Erythroblast (primary cell): Measurements from ENCODE around the gene CEP70.

Experiments
- GATA1 ChIP-seq: IDR thresholded peaks from 2 replicates; pipeline ENCODE4 v1.6.1; 2011; ENCODE audit warnings: low read depth, mild to moderate bottlenecking, control low read depth, low read length, moderate library complexity
- POLR2A ChIP-seq: IDR thresholded peaks from 2 replicates; pipeline ENCODE4 v1.6.1; 2011; ENCODE audit warnings: mild to moderate bottlenecking, low read length

DNA sequence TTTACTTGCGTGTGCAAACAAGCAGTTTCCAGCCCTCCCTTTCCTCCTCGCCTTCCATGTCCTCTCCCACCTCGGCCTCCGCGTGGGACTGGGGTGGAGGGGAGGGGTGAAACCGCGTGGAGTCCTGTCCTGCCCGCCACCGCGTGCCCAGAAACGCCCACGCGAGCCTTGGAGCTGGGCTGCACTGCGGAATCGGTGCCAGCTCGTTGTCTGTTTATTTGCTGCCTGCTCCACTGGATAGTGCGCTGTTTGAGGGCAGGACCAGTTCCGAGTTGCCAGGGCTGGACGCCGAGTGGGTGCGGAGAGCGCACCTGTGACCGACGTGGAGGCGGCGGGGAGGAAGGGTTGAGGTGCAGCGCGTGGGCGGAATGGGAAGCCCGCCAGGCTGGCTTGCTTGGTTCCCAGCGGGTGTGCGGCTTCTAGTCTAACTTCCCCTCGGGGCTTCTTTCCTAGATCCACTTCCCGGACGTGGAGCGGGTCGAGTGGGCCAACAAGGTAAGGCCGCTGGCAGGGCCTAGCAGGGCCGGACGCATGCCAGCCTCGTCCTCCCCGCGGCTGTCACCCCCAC lies 142.4 kb downstream of the CEP70 start:
- TF ChIP-seq POLR2A: no peak
- no peak for TF ChIP-seq GATA1
